ENCODE data around the gene ACP1.
"Not testable (repeated sequence)": the region's sequence is repeated elsewhere in the genome, so short reads cannot be mapped to it uniquely, and the experiment has no call there.

The ACP1 gene

GRCh38 chr2:314561-315336 lies 50.0 kb downstream of the ACP1 start:
- Histone ChIP-seq H3K9me3 (ENCODE audit: insufficient read depth, low read length) (no peaks in the 10 kb centered on the region), H3K36me3 (ENCODE audit: low read length) (no peaks in the 10 kb centered on the region), H3K27me3 (ENCODE audit: low read length) (no peaks in the 10 kb centered on the region), H3F3A (ENCODE audit: insufficient read depth) (no peaks in the 10 kb centered on the region), H3K9me2 (replicated peaks; ENCODE audit: insufficient read depth, low read length) (no peaks in the 10 kb centered on the region), H3K4me2 (ENCODE audit: low read depth, low read length, poor library complexity, severe bottlenecking) (no peak overlapping the region), H4K20me1 (ENCODE audit: low read depth, low read length) (no peaks in the 10 kb centered on the region), H3K4me3 (ENCODE audit: insufficient read depth, low read length, poor library complexity, severe bottlenecking) (no peak overlapping the region), H3K79me2 (ENCODE audit: insufficient read depth, low read length) (no peaks in the 10 kb centered on the region), H3K27ac (ENCODE audit: low read depth, low read length) (no peak overlapping the region), H2AFZ (ENCODE audit: low read depth, low read length, severe bottlenecking) (no peak overlapping the region), H3K9ac (ENCODE audit: low read length) (no peak overlapping the region)
- TF ChIP-seq CTCF (IDR thresholded peaks at IDR 0.05; ENCODE audit: insufficient read depth, low read length, poor library complexity, severe bottlenecking) (no peak), EZH2phosphoT487 (conservative IDR thresholded peaks at IDR 0.05; ENCODE audit: low read length) (no peak)

- H3K27me3 ChIP-seq (ENCODE audit: low read length); H3F3A ChIP-seq (ENCODE audit: insufficient read depth); H2AFZ ChIP-seq (ENCODE audit: low read depth, low read length, severe bottlenecking); H3K9me2 ChIP-seq (replicated peaks; ENCODE audit: insufficient read depth, low read length); H3K4me3 ChIP-seq (ENCODE audit: insufficient read depth, low read length, poor library complexity, severe bottlenecking); H3K9me3 ChIP-seq (ENCODE audit: insufficient read depth, low read length); H3K9ac ChIP-seq (ENCODE audit: low read length); H3K36me3 ChIP-seq (ENCODE audit: low read length); H4K20me1 ChIP-seq (ENCODE audit: low read depth, low read length); H3K27ac ChIP-seq (ENCODE audit: low read depth, low read length); H3K79me2 ChIP-seq (ENCODE audit: insufficient read depth, low read length); H3K4me2 ChIP-seq (ENCODE audit: low read depth, low read length, poor library complexity, severe bottlenecking): not testable (repeated sequence)
Measured at GRCh38 chr2:315925-316324, 51.2 kb downstream of the ACP1 start.

GRCh38 chr2:316381-316780 lies 51.6 kb downstream of the ACP1 start:
- H3K36me3 ChIP-seq (ENCODE audit: low read length): no peaks in the 10 kb centered on the region
- H3F3A ChIP-seq (ENCODE audit: insufficient read depth): no peaks in the 10 kb centered on the region
- no peaks in the 10 kb centered on the region for H3K9me3 ChIP-seq (ENCODE audit: insufficient read depth, low read length)
- no peaks in the 10 kb centered on the region for H3K79me2 ChIP-seq (ENCODE audit: insufficient read depth, low read length)
- H3K9ac ChIP-seq (ENCODE audit: low read length): no peak overlapping the region
- no peaks in the 10 kb centered on the region for H4K20me1 ChIP-seq (ENCODE audit: low read depth, low read length)
- no peak overlapping the region for H2AFZ ChIP-seq (ENCODE audit: low read depth, low read length, severe bottlenecking)
- H3K27ac ChIP-seq (ENCODE audit: low read depth, low read length): no peak overlapping the region
- H3K4me3 ChIP-seq (ENCODE audit: insufficient read depth, low read length, poor library complexity, severe bottlenecking): no peak overlapping the region
- H3K9me2 ChIP-seq (replicated peaks; ENCODE audit: insufficient read depth, low read length): no peaks in the 10 kb centered on the region
- H3K27me3 ChIP-seq (ENCODE audit: low read length): no peaks in the 10 kb centered on the region
- TF ChIP-seq EZH2phosphoT487 (conservative IDR thresholded peaks at IDR 0.05; ENCODE audit: low read length): no peak
- TF ChIP-seq CTCF (IDR thresholded peaks at IDR 0.05; ENCODE audit: insufficient read depth, low read length, poor library complexity, severe bottlenecking): no peak
- no peak overlapping the region for H3K4me2 ChIP-seq (ENCODE audit: low read depth, low read length, poor library complexity, severe bottlenecking)
